Islet precursor cell (in vitro differentiated cells): ENCODE data around the gene TTC9B.
"Not testable (repeated sequence)": the region's sequence is repeated elsewhere in the genome, so short reads cannot be mapped to it uniquely, and the experiment has no call there.

Source experiments
- DNase-seq: peaks from one replicate; pipeline ENCODE4 v3.0.0-alpha.2; 2018

Gene TTC9B

GRCh38 chr19:40213251-40213829, 4.8 kb downstream of the TTC9B start:
- DNase-seq, result no peak

GRCh38 chr19:40210889-40211288, 7.3 kb downstream of the TTC9B start:
- no peak for DNase-seq

GRCh38 chr19:40208602-40209001, 9.6 kb downstream of the TTC9B start:
- DNase-seq, result no peak

- no peak for DNase-seq
Measured at GRCh38 chr19:40205760-40206159, 12.4 kb downstream of the TTC9B start.

- no peak for DNase-seq
Measured at GRCh38 chr19:40204381-40204780, 13.8 kb downstream of the TTC9B start.

GRCh38 chr19:40200341-40201099, 17.7 kb downstream of the TTC9B start:
- peak; percentile 77 for DNase-seq

- no peak for DNase-seq
Measured at GRCh38 chr19:40198272-40198990, 19.8 kb downstream of the TTC9B start.

- DNase-seq, result no peak
Measured at GRCh38 chr19:40193587-40193849, 24.7 kb downstream of the TTC9B start.

- no peak for DNase-seq
Measured at GRCh38 chr19:40192758-40193586, 25.2 kb downstream of the TTC9B start.

- peak; percentile 76 for DNase-seq
Measured at GRCh38 chr19:40191836-40192646, 26.1 kb downstream of the TTC9B start.

GRCh38 chr19:40190891-40191835, 27.0 kb downstream of the TTC9B start, which contains the start of gene MAP3K10:
Gene MAP3K10 (plus strand): TSS chr19:40191426. CDS start chr19:40192032, 606 bp downstream.
- peak; percentile 71 for DNase-seq

GRCh38 chr19:40184273-40184672, 33.9 kb downstream of the TTC9B start:
- no peak for DNase-seq

- DNase-seq, result no peak
Measured at GRCh38 chr19:40178756-40179155, 39.4 kb downstream of the TTC9B start.

- no peak for DNase-seq
Measured at GRCh38 chr19:40177286-40178070, 40.7 kb downstream of the TTC9B start.

GRCh38 chr19:40175820-40176219, 42.4 kb downstream of the TTC9B start:
- DNase-seq, result no peak

- no peak for DNase-seq
Measured at GRCh38 chr19:40174092-40174491, 44.1 kb downstream of the TTC9B start.

- DNase-seq, result not testable (repeated sequence)
Measured at GRCh38 chr19:40171293-40171692, 46.9 kb downstream of the TTC9B start.

- DNase-seq, result not testable (repeated sequence)
Measured at GRCh38 chr19:40170303-40170989, 47.7 kb downstream of the TTC9B start.

- DNase-seq, result not testable (repeated sequence)
Measured at GRCh38 chr19:40169482-40170302, 48.5 kb downstream of the TTC9B start.
